Right atrium auricular region (tissue), 2 donors: Measurements from ENCODE around the gene GJC3. TPM values are rescaled to one million over a fixed set of nuclear protein-coding genes. Genes with fewer than 3 reads are reported as not detected.

ENCODE experiments used
- DNase-seq: peaks from one replicate; pipeline ENCODE4 v3.0.0-alpha.2; 2019; ENCODE audit warnings: low spot score
- H3K27ac ChIP-seq, 2 donors: fragments of 200-600 bp; sonication (generic); 1 replicate in 1 of 2; 2 replicates in 1 of 2; pipeline ENCODE4 v1.5.1; 2016 to 2019
- H3K27me3 ChIP-seq, 2 donors: fragments of 200-600 bp; sonication (generic); one replicate each; pipeline versions ENCODE4 v1.5.1 to v1.6.0; 2017 to 2019
- H3K36me3 ChIP-seq: fragments of 200-600 bp; sonication (generic); one replicate; pipeline ENCODE4 v1.5.1; 2016
- H3K4me1 ChIP-seq, 2 donors: fragments of 200-600 bp; sonication (generic); one replicate each; pipeline versions ENCODE4 v1.5.1 to v1.6.0; 2017 to 2019
- H3K4me3 ChIP-seq, 2 donors: fragments of 200-600 bp; sonication (generic); 1 replicate in 1 of 2; 2 replicates in 1 of 2; pipeline ENCODE4 v1.5.1; 2017 to 2019; ENCODE audit warnings: mild to moderate bottlenecking in 1 of 2, moderate library complexity in 1 of 2
- H3K9me3 ChIP-seq, 2 donors: fragments of 200-600 bp; sonication (generic); one replicate each; pipeline ENCODE4 v1.5.1; 2019
- total RNA-seq, 2 donors: library from RNA; depleted of rRNA; stranded (reverse); fragments of >200 nt; gene quantifications; one replicate each; pipeline ENCODE4 v1.1.0, GENCODE V29; 2016
- TF ChIP-seq, protein P1 (sequence below), 2 donors: fragments of 200-600 bp; sonication (generic); IDR thresholded peaks; one replicate each; pipeline ENCODE4 v1.5.1; 2019; ENCODE audit warnings: antibody characterized with exemption in 2 of 2

GJC3 gene
- total RNA-seq, 2 donors from 2014 or later = not detected

DNA sequence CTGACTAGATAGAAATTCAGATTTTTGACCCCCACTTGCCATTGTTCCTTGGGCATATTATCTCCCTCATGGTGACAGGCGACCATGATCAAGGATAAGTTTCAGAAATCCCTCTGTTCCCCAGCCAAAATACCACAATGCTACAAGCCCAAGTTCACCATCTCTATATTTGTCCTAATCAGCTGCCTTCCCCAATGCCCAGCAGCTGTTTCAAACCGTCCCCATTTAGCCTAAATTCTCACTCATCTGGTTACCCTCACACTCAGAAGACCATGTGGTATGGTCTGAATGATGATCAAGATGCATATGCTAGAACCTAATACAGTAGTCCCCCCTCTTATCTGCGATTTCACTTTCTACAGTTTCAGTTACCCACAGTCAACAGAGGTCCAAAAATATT lies 956 bp upstream of the GJC3 start:
- Histone ChIP-seq H3K4me3 (no peak overlapping the region), H3K27ac (no peak overlapping the region), H3K27me3 (no peaks in the 10 kb centered on the region), H3K4me1 (peaks cover 0 to 13% of the 10 kb centered on the region in 2 donors), H3K9me3 (no peaks in the 10 kb centered on the region), H3K36me3 (no peaks in the 10 kb centered on the region)
- TF ChIP-seq, protein P1, sequence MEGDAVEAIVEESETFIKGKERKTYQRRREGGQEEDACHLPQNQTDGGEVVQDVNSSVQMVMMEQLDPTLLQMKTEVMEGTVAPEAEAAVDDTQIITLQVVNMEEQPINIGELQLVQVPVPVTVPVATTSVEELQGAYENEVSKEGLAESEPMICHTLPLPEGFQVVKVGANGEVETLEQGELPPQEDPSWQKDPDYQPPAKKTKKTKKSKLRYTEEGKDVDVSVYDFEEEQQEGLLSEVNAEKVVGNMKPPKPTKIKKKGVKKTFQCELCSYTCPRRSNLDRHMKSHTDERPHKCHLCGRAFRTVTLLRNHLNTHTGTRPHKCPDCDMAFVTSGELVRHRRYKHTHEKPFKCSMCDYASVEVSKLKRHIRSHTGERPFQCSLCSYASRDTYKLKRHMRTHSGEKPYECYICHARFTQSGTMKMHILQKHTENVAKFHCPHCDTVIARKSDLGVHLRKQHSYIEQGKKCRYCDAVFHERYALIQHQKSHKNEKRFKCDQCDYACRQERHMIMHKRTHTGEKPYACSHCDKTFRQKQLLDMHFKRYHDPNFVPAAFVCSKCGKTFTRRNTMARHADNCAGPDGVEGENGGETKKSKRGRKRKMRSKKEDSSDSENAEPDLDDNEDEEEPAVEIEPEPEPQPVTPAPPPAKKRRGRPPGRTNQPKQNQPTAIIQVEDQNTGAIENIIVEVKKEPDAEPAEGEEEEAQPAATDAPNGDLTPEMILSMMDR (IDR thresholded peaks at IDR 0.05) = no peak
- DNase-seq = no peak

DNA sequence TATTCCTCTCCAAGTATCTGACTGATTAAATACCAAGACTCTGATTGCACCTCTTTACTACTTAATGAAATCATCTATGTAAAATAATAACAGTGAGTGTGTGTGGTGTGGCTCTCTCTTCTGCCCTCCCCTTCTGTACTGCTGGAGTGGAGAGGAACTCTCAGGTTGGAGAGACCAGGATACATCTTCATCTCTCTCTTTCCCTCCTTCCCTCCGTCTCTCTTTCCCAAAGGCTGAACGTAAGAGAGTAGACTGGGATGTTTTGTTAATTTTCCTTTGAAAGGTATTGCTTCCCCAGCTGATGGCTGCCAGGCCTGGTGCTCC lies 272 bp upstream of the GJC3 start:
- no peak for DNase-seq
- H3K27me3 ChIP-seq = no peaks in the 10 kb centered on the region
- no peaks in the 10 kb centered on the region for H3K36me3 ChIP-seq
- H3K4me1 ChIP-seq = peaks cover 0 to 13% of the 10 kb centered on the region in 2 donors
- peak overlapping the region in 1 of 2 donors; percentile 41 for H3K4me3 ChIP-seq
- TF ChIP-seq, protein P1 (IDR thresholded peaks at IDR 0.05) = no peak
- no peaks in the 10 kb centered on the region for H3K9me3 ChIP-seq
- H3K27ac ChIP-seq = peak overlapping the region in 1 of 2 donors; percentile 47

DNA sequence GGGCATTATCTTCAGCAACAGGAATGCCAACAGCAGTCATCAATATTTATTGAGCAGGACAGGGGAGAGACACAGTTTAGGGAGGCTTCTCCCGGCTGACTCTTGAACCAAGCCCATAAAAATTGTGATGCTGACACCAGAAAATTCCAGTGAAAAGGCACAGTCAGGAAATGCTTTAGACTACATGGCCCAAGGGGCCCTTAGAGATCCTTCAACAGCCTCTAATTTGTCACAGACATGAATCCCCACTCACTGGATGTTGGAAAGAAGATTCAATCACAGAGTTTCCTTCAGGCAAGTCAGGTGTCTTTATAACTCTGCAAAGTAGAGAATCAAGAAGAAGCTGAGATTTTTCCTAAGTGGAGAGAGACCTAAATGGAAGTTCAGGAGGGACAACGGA lies 1.2 kb downstream of the GJC3 start:
- no peak overlapping the region for H3K27ac ChIP-seq

DNA sequence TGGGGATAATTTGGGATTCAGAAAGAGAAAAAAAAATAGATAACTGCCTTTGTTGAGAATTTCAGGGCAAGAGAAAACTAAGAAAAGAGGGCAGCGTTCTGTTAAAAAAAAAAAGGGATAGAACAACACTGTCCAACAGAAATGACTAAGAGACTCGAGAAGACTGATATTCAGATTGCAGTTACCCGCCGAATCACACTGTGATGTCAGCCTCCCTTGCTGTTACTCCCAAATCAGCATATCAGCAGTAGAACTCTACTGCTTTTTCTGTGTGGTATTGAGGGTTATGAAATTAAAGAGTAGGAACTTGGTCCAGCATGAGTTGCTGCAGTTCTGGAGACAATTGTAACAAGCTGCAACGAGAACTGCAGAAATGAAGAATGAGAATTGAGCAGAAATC lies 1.9 kb downstream of the GJC3 start:
- no peak overlapping the region for H3K27ac ChIP-seq
- TF ChIP-seq, protein P1 (IDR thresholded peaks at IDR 0.05) = no peak
- no peaks in the 10 kb centered on the region for H3K36me3 ChIP-seq
- H3K4me3 ChIP-seq = no peak overlapping the region
- no peaks in the 10 kb centered on the region for H3K9me3 ChIP-seq
- H3K4me1 ChIP-seq = peaks cover 0 to 13% of the 10 kb centered on the region in 2 donors
- DNase-seq = no peak
- H3K27me3 ChIP-seq = no peaks in the 10 kb centered on the region

More for the DNA sequence above, 1.2 kb downstream of the GJC3 start:
- Histone ChIP-seq H3K9me3 (no peaks in the 10 kb centered on the region), H3K4me3 (no peak overlapping the region), H3K4me1 (peaks cover 0 to 13% of the 10 kb centered on the region in 2 donors), H3K27me3 (no peaks in the 10 kb centered on the region), H3K36me3 (no peaks in the 10 kb centered on the region)
- TF ChIP-seq, protein P1 (IDR thresholded peaks at IDR 0.05) = no peak
- no peak for DNase-seq

DNA sequence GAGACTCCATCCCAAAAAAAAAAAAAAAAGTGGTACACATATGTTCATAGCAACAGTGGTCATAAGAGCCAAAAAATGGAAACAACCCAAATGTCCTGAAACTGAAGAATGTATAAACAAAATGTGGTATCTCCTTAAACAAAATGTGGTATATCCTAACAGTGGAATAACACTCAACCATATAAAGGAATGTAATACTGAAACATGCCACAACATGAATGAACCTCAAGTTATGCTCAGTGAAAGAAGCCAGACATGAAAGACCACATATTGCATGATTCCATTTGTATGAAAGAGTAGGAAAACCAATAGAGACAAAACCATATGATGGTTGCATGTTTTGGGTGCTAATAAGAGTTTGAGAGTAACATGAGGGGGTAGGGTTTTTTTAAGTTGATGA lies 3.1 kb downstream of the GJC3 start:
- H3K27ac ChIP-seq = no peak overlapping the region
- no peak for DNase-seq
- no peak overlapping the region for H3K4me3 ChIP-seq
- H3K9me3 ChIP-seq = no peaks in the 10 kb centered on the region
- TF ChIP-seq, protein P1 (IDR thresholded peaks at IDR 0.05) = no peak
- H3K27me3 ChIP-seq = no peaks in the 10 kb centered on the region
- H3K36me3 ChIP-seq = no peaks in the 10 kb centered on the region
- H3K4me1 ChIP-seq = peaks cover 0 to 13% of the 10 kb centered on the region in 2 donors

DNA sequence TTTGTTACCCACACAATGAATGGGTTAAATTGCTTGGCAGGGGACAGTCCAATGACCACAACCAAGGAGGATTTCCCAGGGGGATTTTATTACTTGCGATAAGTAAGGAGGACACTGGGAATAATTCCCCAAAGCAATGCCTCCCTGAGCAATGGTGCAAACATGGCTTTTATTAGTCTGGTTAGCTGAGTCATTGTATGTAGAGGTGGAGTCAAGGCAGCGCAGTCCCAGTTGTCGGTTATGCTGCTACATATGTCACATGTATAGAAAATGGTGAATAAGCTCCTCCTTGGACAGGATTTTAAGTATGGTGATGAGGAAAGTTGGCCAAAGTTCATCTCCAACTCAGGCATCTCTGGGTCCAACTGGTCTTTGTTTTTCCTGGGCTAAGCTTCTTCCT lies 6.2 kb downstream of the GJC3 start:
- Histone ChIP-seq H3K27ac (no peak overlapping the region), H3K36me3 (no peaks in the 10 kb centered on the region), H3K27me3 (no peaks in the 10 kb centered on the region), H3K4me1 (peaks cover 0 to 17% of the 10 kb centered on the region in 2 donors), H3K9me3 (no peaks in the 10 kb centered on the region), H3K4me3 (no peak overlapping the region)
- TF ChIP-seq, protein P1 (IDR thresholded peaks at IDR 0.05) = no peak
- DNase-seq = no peak
